SK-N-SH (cell line): ENCODE measurements around the gene RNF150. TPM values are rescaled to one million over a fixed set of nuclear protein-coding genes. Genes with fewer than 3 reads are reported as not detected.

Source experiments
- CTCF ChIA-PET: fragments of 300-600, 350-600 bp; formaldehyde crosslinking; extraction: SDS; loops from one replicate; lab custom pipeline; 2021; lab: Yijun Ruan, JAX
- POLR2A ChIA-PET: fragments of 350-600 bp; sonication (Branson Sonifier 250); formaldehyde crosslinking; extraction: SDS; loops from one replicate; lab custom pipeline; 2020; ENCODE audit warnings: antibody characterized with exemption, inconsistent platforms; lab: Yijun Ruan, JAX
- DNase-seq: peaks from one replicate; pipeline ENCODE4 v3.0.0; 2012
- H2AFZ ChIP-seq: fragments of 200-600 bp; sonication (generic); 2 replicates; pipeline ENCODE4 v1.8.1; 2016; ENCODE audit warnings: antibody characterized with exemption, mild to moderate bottlenecking, low read depth
- H3F3A ChIP-seq: fragments of 200-600 bp; sonication (generic); replicated peaks from 2 replicates; pipeline ENCODE3; 2016; ENCODE audit warnings: antibody characterized with exemption, mild to moderate bottlenecking; ENCODE audit not compliant: insufficient read depth
- H3K27ac ChIP-seq, 2 experiments: fragments of 200-500 bp in 1 of 2; fragments of 200-600 bp in 1 of 2; sonication (Bioruptor generic) in 1 of 2; sonication (generic), shearing (Covaris generic) in 1 of 2; 2 replicates each; pipeline versions ENCODE4 v1.5.1 to v1.6.1; 2014 to 2016; ENCODE audit warnings: low read depth in 2 of 2, inconsistent platforms in 1 of 2, low read length in 1 of 2, mild to moderate bottlenecking in 1 of 2, mixed read lengths in 1 of 2
- H3K27me3 ChIP-seq: fragments of 200-600 bp; sonication (generic), shearing (Covaris generic); 2 replicates; pipeline ENCODE4 v1.6.1; 2016; ENCODE audit warnings: mixed run types; ENCODE audit not compliant: insufficient read depth
- H3K36me3 ChIP-seq, 2 experiments: fragments of 200-500 bp in 1 of 2; fragments of 200-600 bp in 1 of 2; sonication (Bioruptor generic) in 1 of 2; sonication (generic) in 1 of 2; replicated peaks in 1 of 2; 2 replicates each; pipeline versions ENCODE3 to v1.5.1; 2014 to 2016; ENCODE audit warnings: low read length in 1 of 2, mild to moderate bottlenecking in 1 of 2; ENCODE audit not compliant: insufficient read depth in 2 of 2, control insufficient read depth in 1 of 2
- H3K4me1 ChIP-seq, 2 experiments: fragments of 200-500 bp in 1 of 2; fragments of 200-600 bp in 1 of 2; sonication (Bioruptor generic) in 1 of 2; sonication (generic), shearing (Covaris generic) in 1 of 2; 2 replicates each; pipeline versions ENCODE4 v1.5.1 to v1.6.1; 2014 to 2016; ENCODE audit warnings: low read depth in 1 of 2, low read length in 1 of 2, mixed run types in 1 of 2; ENCODE audit not compliant: insufficient read depth in 2 of 2, control insufficient read depth in 1 of 2
- H3K4me2 ChIP-seq: fragments of 200-600 bp; sonication (generic), shearing (Covaris generic); 2 replicates; pipeline ENCODE4 v1.6.1; 2017; ENCODE audit warnings: mixed run types
- H3K4me3 ChIP-seq, 2 experiments: fragments of 200-500 bp in 1 of 2; fragments of 200-600 bp in 1 of 2; sonication (Bioruptor generic) in 1 of 2; sonication (generic), shearing (Covaris generic) in 1 of 2; 2 replicates each; pipeline versions ENCODE4 v1.5.1 to v1.8.1; 2014 to 2016; ENCODE audit warnings: low read depth in 2 of 2, inconsistent platforms in 1 of 2, low read length in 1 of 2, mild to moderate bottlenecking in 1 of 2, mixed read lengths in 1 of 2, moderate library complexity in 1 of 2
- H3K79me2 ChIP-seq: fragments of 200-600 bp; sonication (generic); 2 replicates; pipeline ENCODE4 v1.8.1; 2017; ENCODE audit warnings: mild to moderate bottlenecking; ENCODE audit not compliant: insufficient read depth
- H3K9ac ChIP-seq: fragments of 200-600 bp; sonication (generic); 2 replicates; pipeline ENCODE4 v1.6.1; 2017; ENCODE audit warnings: mixed run types
- H3K9me2 ChIP-seq: fragments of 200-600 bp; sonication (generic); 2 replicates; pipeline ENCODE4 v1.6.1; 2017; ENCODE audit warnings: mixed run types
- H3K9me3 ChIP-seq: fragments of 200-600 bp; sonication (generic); 2 replicates; pipeline ENCODE4 v1.6.1; 2017; ENCODE audit warnings: mixed run types, mild to moderate bottlenecking, moderate library complexity
- H4K20me1 ChIP-seq: fragments of 200-600 bp; sonication (generic); 2 replicates; pipeline ENCODE4 v1.6.1; 2017; ENCODE audit warnings: mild to moderate bottlenecking, mixed run types; ENCODE audit not compliant: insufficient read depth
- CHD2 ChIP-seq: fragments of 150-350 bp; IDR thresholded peaks from 2 replicates; pipeline ENCODE4 v1.6.1; 2018; ENCODE audit warnings: low read length; ENCODE audit not compliant: partially characterized antibody
- CTCF ChIP-seq: fragments of 200-600 bp; sonication (generic); IDR thresholded peaks from 2 replicates; pipeline ENCODE4 v1.6.1; 2017; ENCODE audit warnings: antibody characterized with exemption, mild to moderate bottlenecking, moderate library complexity
- ELF1 ChIP-seq: IDR thresholded peaks from 2 replicates; pipeline ENCODE4 v1.4.0; 2012
- EP300 ChIP-seq, 2 experiments: IDR thresholded peaks; 2 replicates each; pipeline versions ENCODE4 v1.4.0 to v1.6.1; 2012; ENCODE audit warnings: borderline replicate concordance in 1 of 2, low read depth in 1 of 2, low read length in 1 of 2
- EZH2phosphoT487 ChIP-seq: fragments of 200-600 bp; sonication (generic); IDR thresholded peaks from 2 replicates; pipeline ENCODE4 v1.6.1; 2017; ENCODE audit warnings: low read depth, mixed run types, mild to moderate bottlenecking, antibody characterized with exemption, moderate library complexity, borderline replicate concordance
- FOSL2 ChIP-seq: IDR thresholded peaks from 2 replicates; pipeline ENCODE4 v1.4.0; 2012; ENCODE audit warnings: low read depth, mild to moderate bottlenecking, moderate library complexity, borderline replicate concordance
- FOXJ3 ChIP-seq: sonication (generic); formaldehyde crosslinking; IDR thresholded peaks from 2 replicates; pipeline ENCODE4 v1.5.1; 2020; ENCODE audit warnings: mild to moderate bottlenecking, missing genetic modification reagents
- FOXM1 ChIP-seq: IDR thresholded peaks from 2 replicates; pipeline ENCODE4 v1.4.0; 2012; ENCODE audit warnings: low read depth, mild to moderate bottlenecking
- GABPA ChIP-seq: IDR thresholded peaks from 2 replicates; pipeline ENCODE4 v1.4.0; 2012; ENCODE audit warnings: low read depth, mild to moderate bottlenecking
- GATA2 ChIP-seq: sonication (generic); formaldehyde crosslinking; IDR thresholded peaks from 2 replicates; pipeline ENCODE4 v1.5.0; 2020; ENCODE audit warnings: mild to moderate bottlenecking, missing genetic modification reagents
- IRF3 ChIP-seq: fragments of 150-350 bp; IDR thresholded peaks from 2 replicates; pipeline ENCODE4 v1.6.1; 2016; ENCODE audit warnings: mild to moderate bottlenecking, low read depth, low read length
- JUND ChIP-seq: IDR thresholded peaks from 2 replicates; pipeline ENCODE4 v1.4.0; 2012
- MEF2A ChIP-seq: IDR thresholded peaks from 2 replicates; pipeline ENCODE4 v1.4.0; 2012; ENCODE audit warnings: low read depth, borderline replicate concordance
- MXI1 ChIP-seq: IDR thresholded peaks from 2 replicates; pipeline ENCODE4 v1.6.1; 2012; ENCODE audit warnings: mild to moderate bottlenecking, low read depth, low read length, improper control_type of control experiment
- NFIC ChIP-seq: IDR thresholded peaks from 2 replicates; pipeline ENCODE4 v1.4.0; 2012; ENCODE audit warnings: borderline replicate concordance
- NRF1 ChIP-seq: IDR thresholded peaks from 2 replicates; pipeline ENCODE4 v1.6.1; 2012; ENCODE audit warnings: low read depth, mild to moderate bottlenecking, low read length
- PBX3 ChIP-seq: IDR thresholded peaks from 2 replicates; pipeline ENCODE4; 2012
- POLR2AphosphoS5 ChIP-seq: IDR thresholded peaks from 2 replicates; pipeline ENCODE4 v1.6.1; 2012; ENCODE audit warnings: low read depth, low read length
- RAD21 ChIP-seq: IDR thresholded peaks from 2 replicates; pipeline ENCODE4 v1.6.1; 2012; ENCODE audit warnings: mild to moderate bottlenecking, low read length
- REST ChIP-seq: IDR thresholded peaks from 2 replicates; pipeline ENCODE4 v1.6.1; 2012; ENCODE audit warnings: mild to moderate bottlenecking, low read depth, low read length, moderate library complexity
- RFX5 ChIP-seq: IDR thresholded peaks from 2 replicates; pipeline ENCODE4 v1.6.1; 2012; ENCODE audit warnings: mild to moderate bottlenecking, improper control_type of control experiment, low read length
- RXRA ChIP-seq: IDR thresholded peaks from 2 replicates; pipeline ENCODE4 v1.4.0; 2012; ENCODE audit warnings: low read depth, mild to moderate bottlenecking, borderline replicate concordance
- SIN3A ChIP-seq: IDR thresholded peaks from 2 replicates; pipeline ENCODE4 v1.6.1; 2012; ENCODE audit warnings: low read depth, mild to moderate bottlenecking, low read length, moderate library complexity, borderline replicate concordance
- TAF1 ChIP-seq: IDR thresholded peaks from 2 replicates; pipeline ENCODE4 v1.6.1; 2012; ENCODE audit warnings: low read depth, mild to moderate bottlenecking, low read length, moderate library complexity, borderline replicate concordance
- TCF12 ChIP-seq: IDR thresholded peaks from 2 replicates; pipeline ENCODE4 v1.4.0; 2012
- TEAD4 ChIP-seq: IDR thresholded peaks from 2 replicates; pipeline ENCODE4 v1.4.0; 2012; ENCODE audit warnings: mild to moderate bottlenecking, borderline replicate concordance; ENCODE audit not compliant: insufficient read depth
- USF1 ChIP-seq: IDR thresholded peaks from 2 replicates; pipeline ENCODE4 v1.4.0; 2012; ENCODE audit warnings: low read depth, borderline replicate concordance
- YY1 ChIP-seq: IDR thresholded peaks from 2 replicates; pipeline ENCODE4 v1.4.0; 2012; ENCODE audit warnings: low read depth, mild to moderate bottlenecking
- WGBS: methylation state at CpG from one replicate; pipeline ENCODE4 v1.1.6; 2017; ENCODE audit warnings: low lambda C conversion rate; 5-methylcytosine and 5-hydroxymethylcytosine counted together
- polyA plus RNA-seq, 3 experiments: library from polyadenylated mRNA; depleted of rRNA; stranded (reverse); fragments of >200 nt; gene quantifications; 2 replicates each; pipeline ENCODE4 v1.2.3, GENCODE V29; 2012

Gene RNF150
- polyA plus RNA-seq, 1 of the 3 experiments (the other 2 are of a cell fraction), result 5.8 TPM

GRCh38 chr4:140947506-140947905 is 185.8 kb downstream of the RNF150 start:
- DNase-seq, result peak; percentile 22
- ChIA-PET POLR2A (no interaction called here), CTCF (no interaction called here)
- no peak overlapping the region for H3K4me3 ChIP-seq
- peak overlapping the region; percentile 57 for H3K4me2 ChIP-seq
- peak overlapping the region; percentile 57; the same call in 1 of the 2 replicates for H2AFZ ChIP-seq
- H3K79me2 ChIP-seq, result peaks cover 26% of the 10 kb centered on the region; the same call in 1 of the 2 replicates
- peaks cover 7 to 11% of the 10 kb centered on the region in 2 experiments for H3K36me3 ChIP-seq
- peak overlapping the region; percentile 34; the same call in 1 of the 2 replicates for H3K9ac ChIP-seq
- peaks cover 22 to 37% of the 10 kb centered on the region in 2 experiments for H3K4me1 ChIP-seq
- H3F3A ChIP-seq, result peaks cover 50% of the 10 kb centered on the region
- no peaks in the 10 kb centered on the region for H3K27me3 ChIP-seq
- H3K27ac ChIP-seq, result peak overlapping the region; percentile 87 to 91
- H3K9me2 ChIP-seq, result no peaks in the 10 kb centered on the region
- H4K20me1 ChIP-seq, result no peaks in the 10 kb centered on the region
- H3K9me3 ChIP-seq, result no peaks in the 10 kb centered on the region
- 11% methylated on average over 7 of the region's 7 CpGs for WGBS
- TF ChIP-seq REST (no peak), SIN3A (no peak), EP300 (IDR thresholded peaks at IDR 0.05; ENCODE audit: borderline replicate concordance in 1 of 2, low read depth in 1 of 2, low read length in 1 of 2) (peak in 1 of 2 experiments; percentile 54; a peak in 1 of 4 replicates), CHD2 (no peak), ELF1 (no peak), RXRA (no peak), FOXM1 (no peak), IRF3 (no peak), YY1 (no peak), NFIC (peak; percentile 43), GABPA (no peak), JUND (no peak), MXI1 (no peak), EZH2phosphoT487 (no peak), RAD21 (no peak), USF1 (no peak), PBX3 (peak; percentile 72), TCF12 (peak; percentile 72), CTCF (no peak), FOSL2 (peak; percentile 67; the same call in 1 of the 2 replicates), TEAD4 (no peak), RFX5 (peak; percentile 72; the same call in 1 of the 2 replicates), GATA2 (CRISPR knock-in tag) (no peak), FOXJ3 (no peak), NRF1 (no peak), MEF2A (no peak), POLR2AphosphoS5 (peak; percentile 54; the same call in 1 of the 2 replicates), TAF1 (no peak)
